ENCODE results near the gene IP6K3.

DNA sequence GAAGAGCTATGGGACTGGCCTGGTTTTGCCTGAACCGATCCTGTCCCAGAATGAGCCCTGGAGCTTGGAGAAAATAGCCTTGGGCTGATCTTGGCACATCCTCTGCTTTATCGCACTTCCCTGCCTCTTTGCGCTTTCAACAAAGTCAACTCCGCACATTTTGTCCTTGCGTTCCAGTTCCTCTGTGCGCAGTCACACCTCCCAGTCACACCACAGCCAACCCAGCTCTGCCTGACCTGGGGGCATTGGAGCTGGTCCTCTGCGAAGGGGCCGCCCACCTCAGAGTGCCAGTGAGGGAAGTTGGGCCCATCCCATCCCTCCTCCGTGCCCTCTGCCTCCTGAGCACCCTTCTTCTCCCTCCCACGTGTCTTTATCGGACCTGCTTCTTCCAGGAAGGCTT lies 18.3 kb downstream of the IP6K3 start:
- TF ChIP-seq CTCF (IDR thresholded peaks at IDR 0.05), result no peak
- no peak for TF ChIP-seq POLR2A (IDR thresholded peaks at IDR 0.05)

Measured in vagina (tissue), 2 donors.